Kidney epithelial cell (primary cell): ENCODE measurements around the gene CISTR. TPM values are rescaled to one million over a fixed set of nuclear protein-coding genes. Genes with fewer than 3 reads are reported as not detected.
A peak's percentile ranks its signal among the peaks of the same experiment; 100 is the strongest.

Experiments used
- DNase-seq: peaks from one replicate; pipeline ENCODE4 v3.0.0-alpha.2; 2010; ENCODE audit warnings: low read depth
- H3K27me3 ChIP-seq: 2 replicates; pipeline ENCODE4 v1.6.0; 2011; ENCODE audit warnings: low read length; ENCODE audit not compliant: control insufficient read depth, insufficient read depth
- H3K36me3 ChIP-seq: 2 replicates; pipeline ENCODE4 v1.5.1; 2011; ENCODE audit warnings: low read length; ENCODE audit not compliant: control insufficient read depth, insufficient read depth
- H3K4me3 ChIP-seq: 2 replicates; pipeline ENCODE4 v1.5.1; 2011; ENCODE audit warnings: low read depth, mild to moderate bottlenecking, control low read depth, low read length
- total RNA-seq: library from RNA; depleted of rRNA; stranded (reverse); fragments of >200 nt; gene quantifications from 2 replicates; pipeline ENCODE4 v1.2.3, GENCODE V29; 2015
- TF ChIP-seq, protein P1 (sequence below): IDR thresholded peaks from 2 replicates; pipeline ENCODE4 v1.5.1; 2011; ENCODE audit warnings: mild to moderate bottlenecking, moderate library complexity, low read length, control low read depth, inconsistent platforms; ENCODE audit not compliant: insufficient read depth, poor library complexity, severe bottlenecking

CISTR gene
- total RNA-seq, 1 donor from 2014 or later, result not detected

- DNase-seq, result no peak
- Histone ChIP-seq H3K36me3 (no peaks in the 10 kb centered on the region), H3K4me3 (no peak overlapping the region), H3K27me3 (peaks cover 45% of the 10 kb centered on the region)
- TF ChIP-seq, protein P1, sequence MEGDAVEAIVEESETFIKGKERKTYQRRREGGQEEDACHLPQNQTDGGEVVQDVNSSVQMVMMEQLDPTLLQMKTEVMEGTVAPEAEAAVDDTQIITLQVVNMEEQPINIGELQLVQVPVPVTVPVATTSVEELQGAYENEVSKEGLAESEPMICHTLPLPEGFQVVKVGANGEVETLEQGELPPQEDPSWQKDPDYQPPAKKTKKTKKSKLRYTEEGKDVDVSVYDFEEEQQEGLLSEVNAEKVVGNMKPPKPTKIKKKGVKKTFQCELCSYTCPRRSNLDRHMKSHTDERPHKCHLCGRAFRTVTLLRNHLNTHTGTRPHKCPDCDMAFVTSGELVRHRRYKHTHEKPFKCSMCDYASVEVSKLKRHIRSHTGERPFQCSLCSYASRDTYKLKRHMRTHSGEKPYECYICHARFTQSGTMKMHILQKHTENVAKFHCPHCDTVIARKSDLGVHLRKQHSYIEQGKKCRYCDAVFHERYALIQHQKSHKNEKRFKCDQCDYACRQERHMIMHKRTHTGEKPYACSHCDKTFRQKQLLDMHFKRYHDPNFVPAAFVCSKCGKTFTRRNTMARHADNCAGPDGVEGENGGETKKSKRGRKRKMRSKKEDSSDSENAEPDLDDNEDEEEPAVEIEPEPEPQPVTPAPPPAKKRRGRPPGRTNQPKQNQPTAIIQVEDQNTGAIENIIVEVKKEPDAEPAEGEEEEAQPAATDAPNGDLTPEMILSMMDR, result no peak
Measured at GRCh38 chr12:53761306-53761705, 9.5 kb upstream of the CISTR start.

- TF ChIP-seq, protein P1, result no peak
- no peak overlapping the region for H3K4me3 ChIP-seq
- DNase-seq, result no peak
- H3K27me3 ChIP-seq, result peaks cover 55% of the 10 kb centered on the region
- H3K36me3 ChIP-seq, result no peaks in the 10 kb centered on the region
Measured at GRCh38 chr12:53759261-53759660, 7.5 kb upstream of the CISTR start.

- Histone ChIP-seq H3K36me3 (no peaks in the 10 kb centered on the region), H3K4me3 (no peak overlapping the region), H3K27me3 (peaks cover 60% of the 10 kb centered on the region)
- TF ChIP-seq, protein P1, result no peak
- DNase-seq, result no peak
Measured at GRCh38 chr12:53758730-53759103, 6.9 kb upstream of the CISTR start.

- DNase-seq, result no peak
- Histone ChIP-seq H3K27me3 (peaks cover 61% of the 10 kb centered on the region), H3K36me3 (no peaks in the 10 kb centered on the region), H3K4me3 (no peak overlapping the region)
- TF ChIP-seq, protein P1, result no peak
Measured at GRCh38 chr12:53758081-53758729, 6.4 kb upstream of the CISTR start.

DNA sequence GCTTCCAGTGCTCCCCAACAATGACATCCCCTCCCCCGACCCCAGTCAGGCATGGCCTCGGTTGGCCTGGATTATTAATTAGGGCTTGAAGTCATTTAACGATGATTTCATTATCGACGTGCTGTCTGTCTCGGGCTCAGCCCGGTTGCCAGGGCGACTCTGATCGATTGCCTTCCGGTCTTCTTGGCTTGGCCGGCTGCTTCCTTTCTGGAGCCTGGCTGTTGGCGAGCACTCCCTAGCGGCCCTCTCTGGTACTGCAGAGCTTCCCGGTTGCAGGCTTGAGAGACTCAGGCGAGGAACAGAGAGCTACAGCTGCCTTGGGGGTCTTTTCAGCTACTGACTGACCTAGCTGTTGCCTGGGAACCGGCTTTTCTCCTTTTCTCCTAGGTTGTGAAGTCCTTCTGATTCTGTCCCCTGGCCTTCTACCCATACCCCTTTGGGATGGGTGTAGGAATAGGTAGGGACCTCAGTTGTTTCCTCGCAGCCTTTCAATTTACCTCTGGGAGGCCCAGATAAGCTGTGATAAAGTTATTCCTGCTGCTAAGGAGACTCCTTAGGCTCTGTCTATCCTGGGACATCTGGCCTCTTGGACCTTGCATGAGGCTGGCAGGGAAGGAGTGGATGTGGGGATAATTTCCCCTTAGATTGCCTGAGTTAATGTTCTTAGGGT is 5.5 kb upstream of the CISTR start:
- DNase-seq, result no peak

More for the DNA sequence above, 5.5 kb upstream of the CISTR start:
- Histone ChIP-seq H3K36me3 (no peaks in the 10 kb centered on the region), H3K4me3 (no peak overlapping the region), H3K27me3 (peaks cover 71% of the 10 kb centered on the region)
- TF ChIP-seq, protein P1, result peak; percentile 96
